Measurements from ENCODE around the gene EDRF1. TPM values are rescaled to one million over a fixed set of nuclear protein-coding genes. Genes with fewer than 3 reads are reported as not detected.
A peak's percentile ranks its signal among the peaks of the same experiment; 100 is the strongest.

Gene EDRF1
- total RNA-seq, 4 donors from 2014 or later = 20.1 to 29.0 (median 24.3) TPM

DNA sequence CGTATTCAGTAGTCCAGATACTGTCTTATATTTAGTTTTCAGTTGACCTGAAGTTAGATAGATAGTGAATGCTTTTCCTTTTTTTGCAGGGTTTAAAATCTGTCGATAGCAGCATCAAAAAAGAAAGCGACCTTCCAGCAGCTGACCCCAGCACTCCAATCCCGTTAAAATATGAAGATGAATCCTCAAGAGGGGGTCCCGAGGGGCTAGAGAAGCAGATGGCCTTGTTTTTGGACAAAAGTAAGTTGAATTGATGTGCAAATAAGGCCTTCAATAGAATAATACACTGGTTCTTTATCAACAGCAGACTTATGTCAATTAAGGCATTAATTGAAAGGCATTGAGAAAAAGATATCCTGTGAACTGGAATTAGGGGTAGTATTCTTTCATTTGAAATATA is 18.7 kb downstream of the EDRF1 start:
- Histone ChIP-seq H3K4me3 (no peak overlapping the region), H3K27me3 (no peaks in the 10 kb centered on the region), H3K27ac (no peak overlapping the region), H3K36me3 (peaks cover 0 to 96% (median 40%) of the 10 kb centered on the region in 3 donors), H3K4me1 (no peaks in the 10 kb centered on the region), H3K9me3 (no peaks in the 10 kb centered on the region)
- DNase-seq (ENCODE audit: low spot score in 2 of 2) = no peak
- 79 to 88% methylated on average over 5 of the region's 5 CpGs for WGBS, 2 donors
- TF ChIP-seq EP300 (IDR thresholded peaks at IDR 0.05) (no peak), POLR2A (IDR thresholded peaks at IDR 0.05) (no peak)
- TF ChIP-seq, protein P1, sequence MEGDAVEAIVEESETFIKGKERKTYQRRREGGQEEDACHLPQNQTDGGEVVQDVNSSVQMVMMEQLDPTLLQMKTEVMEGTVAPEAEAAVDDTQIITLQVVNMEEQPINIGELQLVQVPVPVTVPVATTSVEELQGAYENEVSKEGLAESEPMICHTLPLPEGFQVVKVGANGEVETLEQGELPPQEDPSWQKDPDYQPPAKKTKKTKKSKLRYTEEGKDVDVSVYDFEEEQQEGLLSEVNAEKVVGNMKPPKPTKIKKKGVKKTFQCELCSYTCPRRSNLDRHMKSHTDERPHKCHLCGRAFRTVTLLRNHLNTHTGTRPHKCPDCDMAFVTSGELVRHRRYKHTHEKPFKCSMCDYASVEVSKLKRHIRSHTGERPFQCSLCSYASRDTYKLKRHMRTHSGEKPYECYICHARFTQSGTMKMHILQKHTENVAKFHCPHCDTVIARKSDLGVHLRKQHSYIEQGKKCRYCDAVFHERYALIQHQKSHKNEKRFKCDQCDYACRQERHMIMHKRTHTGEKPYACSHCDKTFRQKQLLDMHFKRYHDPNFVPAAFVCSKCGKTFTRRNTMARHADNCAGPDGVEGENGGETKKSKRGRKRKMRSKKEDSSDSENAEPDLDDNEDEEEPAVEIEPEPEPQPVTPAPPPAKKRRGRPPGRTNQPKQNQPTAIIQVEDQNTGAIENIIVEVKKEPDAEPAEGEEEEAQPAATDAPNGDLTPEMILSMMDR (IDR thresholded peaks at IDR 0.05) = no peak

GRCh38 chr10:125739994-125740679 is 20.6 kb downstream of the EDRF1 start:
- Histone ChIP-seq H3K27me3 (no peaks in the 10 kb centered on the region), H3K4me3 (no peak overlapping the region), H3K9me3 (no peaks in the 10 kb centered on the region), H3K36me3 (peaks cover 0 to 96% (median 32%) of the 10 kb centered on the region in 3 donors), H3K27ac (peak overlapping the region in 1 of 4 donors; percentile 9), H3K4me1 (no peaks in the 10 kb centered on the region)
- TF ChIP-seq, protein P1 (IDR thresholded peaks at IDR 0.05) = no peak
- TF ChIP-seq EP300 (IDR thresholded peaks at IDR 0.05) = no peak
- no peak for TF ChIP-seq POLR2A (IDR thresholded peaks at IDR 0.05)
- 58 to 67% methylated on average over 7 of the region's 7 CpGs for WGBS, 2 donors
- DNase-seq (ENCODE audit: low spot score in 2 of 2) = no peak

DNA sequence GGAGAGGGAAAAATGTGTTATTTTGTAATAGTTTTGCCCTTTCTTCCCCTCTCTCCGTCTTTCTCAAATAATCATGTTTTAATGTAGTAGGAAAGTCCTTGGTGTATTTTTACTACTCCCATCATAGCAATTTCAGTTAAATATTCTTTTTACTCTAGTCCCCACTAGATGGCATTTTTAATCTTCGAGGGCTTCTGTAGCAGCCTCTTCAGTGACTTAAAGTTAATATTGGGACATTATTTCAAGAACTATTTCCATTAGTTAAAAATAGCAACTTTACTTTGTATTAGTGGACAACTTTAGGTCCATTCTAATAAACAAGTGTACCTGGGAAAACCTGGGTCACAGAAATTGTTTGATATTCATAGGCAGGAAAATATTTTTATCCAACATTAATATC is 23.0 kb downstream of the EDRF1 start:
- Histone ChIP-seq H3K4me1 (no peaks in the 10 kb centered on the region), H3K4me3 (no peak overlapping the region), H3K36me3 (peaks cover 0 to 96% (median 33%) of the 10 kb centered on the region in 3 donors), H3K27me3 (no peaks in the 10 kb centered on the region), H3K27ac (no peak overlapping the region), H3K9me3 (no peaks in the 10 kb centered on the region)
- TF ChIP-seq POLR2A (IDR thresholded peaks at IDR 0.05) (no peak), EP300 (IDR thresholded peaks at IDR 0.05) (no peak)
- TF ChIP-seq, protein P1 (IDR thresholded peaks at IDR 0.05) = no peak
- DNase-seq (ENCODE audit: low spot score in 2 of 2) = no peak
- WGBS, 2 donors = 40 to 43% methylated on average over 2 of the region's 2 CpGs

- no peaks in the 10 kb centered on the region for H3K27me3 ChIP-seq
- TF ChIP-seq POLR2A (IDR thresholded peaks at IDR 0.05) (no peak), EP300 (IDR thresholded peaks at IDR 0.05) (no peak)
- TF ChIP-seq, protein P1 (IDR thresholded peaks at IDR 0.05) = no peak
- no peak overlapping the region for H3K4me3 ChIP-seq
- 93 to 97% methylated on average over 2 of the region's 2 CpGs for WGBS, 2 donors
- H3K27ac ChIP-seq = no peak overlapping the region
- H3K4me1 ChIP-seq = no peaks in the 10 kb centered on the region
- H3K9me3 ChIP-seq = no peaks in the 10 kb centered on the region
- DNase-seq (ENCODE audit: low spot score in 2 of 2) = no peak
- H3K36me3 ChIP-seq = peaks cover 0 to 98% (median 25%) of the 10 kb centered on the region in 3 donors
Measured at GRCh38 chr10:125744909-125745308, 25.4 kb downstream of the EDRF1 start.

GRCh38 chr10:125747417-125747816 is 27.9 kb downstream of the EDRF1 start:
- peaks cover 0 to 98% (median 19%) of the 10 kb centered on the region in 3 donors for H3K36me3 ChIP-seq
- no peak overlapping the region for H3K27ac ChIP-seq
- DNase-seq (ENCODE audit: low spot score in 2 of 2) = no peak
- H3K27me3 ChIP-seq = no peaks in the 10 kb centered on the region
- WGBS, 2 donors = 90 to 91% methylated on average over 5 of the region's 5 CpGs
- TF ChIP-seq, protein P1 (IDR thresholded peaks at IDR 0.05) = no peak
- no peaks in the 10 kb centered on the region for H3K9me3 ChIP-seq
- H3K4me3 ChIP-seq = no peak overlapping the region
- H3K4me1 ChIP-seq = no peaks in the 10 kb centered on the region
